Coronary artery (tissue), 2 donors: Measurements from ENCODE around the gene CAPS.
A peak's percentile ranks its signal among the peaks of the same experiment; 100 is the strongest.

ENCODE experiments used
- DNase-seq: peaks from one replicate; pipeline ENCODE4 v3.0.0-alpha.2; 2017; ENCODE audit warnings: low spot score
- H3K27ac ChIP-seq, 2 donors: fragments of 200-600 bp; sonication (generic); one replicate each; pipeline ENCODE4 v1.5.1; 2016 to 2019
- H3K4me3 ChIP-seq: fragments of 200-600 bp; sonication (generic); 2 replicates; pipeline ENCODE4 v1.5.1; 2016; ENCODE audit warnings: mild to moderate bottlenecking, moderate library complexity
- TF ChIP-seq, protein P1 (sequence below): fragments of 200-600 bp; sonication (generic); IDR thresholded peaks from one replicate; pipeline ENCODE4 v1.5.1; 2019; ENCODE audit warnings: antibody characterized with exemption

The CAPS gene

DNA sequence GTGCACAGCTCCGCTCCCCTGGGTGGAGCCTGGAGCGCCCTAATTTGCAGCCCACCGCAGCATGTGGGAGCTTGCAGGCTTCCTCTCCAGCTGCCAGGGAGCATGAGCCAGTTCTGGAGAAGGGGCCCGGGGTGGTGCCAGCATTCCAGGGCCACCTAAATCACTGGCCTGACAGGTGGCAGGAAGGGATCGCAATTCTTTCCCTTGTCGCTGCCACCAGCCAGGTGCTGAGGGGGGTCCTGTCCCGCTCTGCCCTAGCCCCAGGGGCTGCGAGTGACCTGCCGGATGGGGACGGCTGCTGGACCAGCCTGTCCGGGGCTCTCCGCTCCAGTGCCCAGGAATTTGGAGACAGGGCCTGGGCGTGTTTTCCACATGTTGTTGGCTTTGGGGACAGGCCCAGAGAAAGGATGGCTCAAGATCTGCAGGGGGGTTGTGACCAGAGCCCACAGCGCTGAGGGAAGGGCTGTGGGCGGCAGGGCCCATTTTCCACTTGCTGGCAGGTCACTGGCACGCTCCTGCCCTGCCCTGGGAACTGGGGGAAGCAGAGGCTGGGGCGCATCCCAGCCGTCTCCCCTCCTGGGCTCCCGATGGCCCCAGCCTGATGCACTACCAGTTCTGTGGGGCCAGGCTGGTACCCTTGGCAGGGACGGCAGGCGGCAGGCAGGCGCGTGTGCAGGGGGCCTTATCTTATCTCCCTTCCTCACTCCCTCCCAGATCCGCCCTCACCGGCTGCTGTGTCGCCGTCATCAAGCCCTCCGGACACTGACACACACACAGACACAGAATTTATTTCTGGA is 19.9 kb upstream of the CAPS start:
- DNase-seq, result no peak
- Histone ChIP-seq H3K27ac (peak overlapping the region in 1 of 2 donors; percentile 54), H3K4me3 (peak overlapping the region; percentile 7)
- TF ChIP-seq, protein P1, sequence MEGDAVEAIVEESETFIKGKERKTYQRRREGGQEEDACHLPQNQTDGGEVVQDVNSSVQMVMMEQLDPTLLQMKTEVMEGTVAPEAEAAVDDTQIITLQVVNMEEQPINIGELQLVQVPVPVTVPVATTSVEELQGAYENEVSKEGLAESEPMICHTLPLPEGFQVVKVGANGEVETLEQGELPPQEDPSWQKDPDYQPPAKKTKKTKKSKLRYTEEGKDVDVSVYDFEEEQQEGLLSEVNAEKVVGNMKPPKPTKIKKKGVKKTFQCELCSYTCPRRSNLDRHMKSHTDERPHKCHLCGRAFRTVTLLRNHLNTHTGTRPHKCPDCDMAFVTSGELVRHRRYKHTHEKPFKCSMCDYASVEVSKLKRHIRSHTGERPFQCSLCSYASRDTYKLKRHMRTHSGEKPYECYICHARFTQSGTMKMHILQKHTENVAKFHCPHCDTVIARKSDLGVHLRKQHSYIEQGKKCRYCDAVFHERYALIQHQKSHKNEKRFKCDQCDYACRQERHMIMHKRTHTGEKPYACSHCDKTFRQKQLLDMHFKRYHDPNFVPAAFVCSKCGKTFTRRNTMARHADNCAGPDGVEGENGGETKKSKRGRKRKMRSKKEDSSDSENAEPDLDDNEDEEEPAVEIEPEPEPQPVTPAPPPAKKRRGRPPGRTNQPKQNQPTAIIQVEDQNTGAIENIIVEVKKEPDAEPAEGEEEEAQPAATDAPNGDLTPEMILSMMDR, result no peak

DNA sequence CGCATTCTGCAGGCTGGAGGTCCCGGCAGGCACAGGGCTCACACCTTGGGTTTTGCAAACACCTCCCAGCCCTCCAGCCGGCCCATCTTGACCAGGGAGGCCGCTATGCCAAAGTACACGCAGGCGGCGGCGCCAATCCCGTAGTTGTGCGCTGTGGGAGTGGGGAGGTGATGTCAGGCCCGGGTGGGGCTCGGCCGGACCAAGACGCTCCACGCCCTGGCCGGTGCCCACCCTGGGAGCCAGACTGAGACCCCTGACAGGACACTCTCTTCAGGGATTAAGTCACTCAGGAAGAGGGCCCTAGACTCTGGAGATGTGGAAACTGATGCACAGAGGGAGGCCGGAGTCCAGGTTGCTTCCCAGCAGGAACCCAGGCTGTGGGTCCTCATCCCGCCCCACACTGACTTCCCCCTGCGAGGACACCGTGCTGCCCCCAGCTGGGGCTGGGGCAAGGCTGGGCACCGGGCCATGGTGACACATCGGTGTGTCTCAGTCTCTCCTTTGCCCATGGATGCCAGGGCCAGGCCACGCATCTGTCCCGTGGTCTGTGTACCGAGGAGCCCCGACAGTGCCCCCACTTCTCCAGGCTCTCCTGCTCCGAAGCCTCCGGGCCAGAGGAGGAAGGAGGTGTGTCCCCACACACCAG is 19.2 kb upstream of the CAPS start:
- TF ChIP-seq, protein P1, result no peak
- DNase-seq, result no peak
- Histone ChIP-seq H3K27ac (peak overlapping the region in 1 of 2 donors; percentile 54), H3K4me3 (no peak overlapping the region)

DNA sequence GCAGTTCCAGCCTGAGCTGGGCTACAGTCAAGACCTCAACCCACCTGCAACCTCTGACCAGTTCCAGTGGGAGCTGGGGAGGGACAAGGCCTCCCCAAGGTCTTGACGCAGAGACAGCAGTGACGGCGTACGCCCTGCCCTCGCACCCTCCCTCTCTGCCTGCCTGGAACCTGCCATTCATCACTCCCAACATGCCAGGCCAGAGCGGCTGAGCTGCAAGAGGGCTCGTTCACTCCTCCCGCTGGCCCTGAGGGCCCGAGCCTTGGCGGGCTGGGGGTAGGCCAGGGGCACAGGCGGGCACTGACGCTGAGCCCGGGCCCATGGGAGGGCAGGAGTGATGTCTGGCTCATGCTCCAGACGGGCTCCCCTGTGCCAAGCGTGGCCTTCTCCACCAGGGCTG is 18.6 kb upstream of the CAPS start:
- H3K27ac ChIP-seq, result no peak overlapping the region
- TF ChIP-seq, protein P1, result no peak
- DNase-seq, result no peak
- no peak overlapping the region for H3K4me3 ChIP-seq

DNA sequence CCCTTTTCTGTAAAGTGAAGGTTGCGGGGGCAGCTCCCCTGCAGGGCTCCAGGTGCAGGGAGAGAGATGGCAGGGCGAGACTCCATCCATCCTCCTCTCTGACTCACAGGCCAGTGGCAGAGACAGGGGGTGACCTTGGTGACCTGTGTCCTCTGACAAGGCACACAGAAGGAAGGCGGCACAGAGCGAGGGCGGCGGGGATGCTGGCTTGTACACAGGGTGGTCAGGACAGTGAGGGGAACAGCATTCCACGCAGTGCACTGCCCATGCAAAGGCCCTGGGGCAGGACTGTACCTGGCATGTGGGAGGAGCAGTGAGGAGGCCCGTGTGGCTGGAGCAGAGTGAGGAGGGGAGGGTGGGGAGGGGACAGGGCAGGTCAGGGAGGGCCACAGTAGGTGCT is 18.2 kb upstream of the CAPS start:
- TF ChIP-seq, protein P1, result no peak
- DNase-seq, result no peak
- Histone ChIP-seq H3K4me3 (no peak overlapping the region), H3K27ac (no peak overlapping the region)

DNA sequence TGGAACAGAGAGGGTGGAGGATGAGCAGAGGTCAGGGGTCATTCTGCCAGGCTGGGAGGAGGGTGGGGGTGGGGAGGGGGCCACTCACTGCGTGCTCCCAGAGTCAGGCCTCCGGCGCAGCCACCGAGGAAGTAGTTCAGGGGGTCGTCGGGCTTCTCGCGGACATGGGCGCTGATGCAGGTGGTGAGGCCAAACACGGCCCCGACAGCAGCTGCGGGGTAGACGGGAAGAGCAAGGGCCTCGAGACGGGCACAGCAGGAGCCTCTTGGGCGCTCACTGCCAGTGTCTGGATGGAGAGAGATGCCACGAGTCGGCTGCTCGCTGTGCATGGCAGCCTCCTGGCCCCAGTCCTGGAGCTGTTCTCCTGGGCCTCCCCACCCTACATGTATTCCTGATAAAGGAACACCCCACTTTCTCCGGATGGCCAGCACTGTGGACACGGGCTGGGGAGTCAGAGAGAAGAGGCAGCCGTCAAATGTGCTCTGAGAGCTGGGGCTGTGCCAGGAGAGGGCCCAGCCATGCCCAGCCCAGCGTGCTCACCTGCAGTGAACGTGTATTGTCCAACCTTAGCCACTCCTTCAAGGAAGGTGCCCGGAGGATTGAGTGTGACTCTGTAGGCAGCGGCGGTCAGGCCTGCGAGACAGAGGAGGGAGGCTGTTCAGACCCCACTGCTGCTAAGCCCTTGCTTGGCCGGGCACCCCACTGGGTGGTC is 17.5 kb upstream of the CAPS start:
- no peak for DNase-seq
- no peak overlapping the region for H3K27ac ChIP-seq
- no peak overlapping the region for H3K4me3 ChIP-seq
- TF ChIP-seq, protein P1, result no peak

DNA sequence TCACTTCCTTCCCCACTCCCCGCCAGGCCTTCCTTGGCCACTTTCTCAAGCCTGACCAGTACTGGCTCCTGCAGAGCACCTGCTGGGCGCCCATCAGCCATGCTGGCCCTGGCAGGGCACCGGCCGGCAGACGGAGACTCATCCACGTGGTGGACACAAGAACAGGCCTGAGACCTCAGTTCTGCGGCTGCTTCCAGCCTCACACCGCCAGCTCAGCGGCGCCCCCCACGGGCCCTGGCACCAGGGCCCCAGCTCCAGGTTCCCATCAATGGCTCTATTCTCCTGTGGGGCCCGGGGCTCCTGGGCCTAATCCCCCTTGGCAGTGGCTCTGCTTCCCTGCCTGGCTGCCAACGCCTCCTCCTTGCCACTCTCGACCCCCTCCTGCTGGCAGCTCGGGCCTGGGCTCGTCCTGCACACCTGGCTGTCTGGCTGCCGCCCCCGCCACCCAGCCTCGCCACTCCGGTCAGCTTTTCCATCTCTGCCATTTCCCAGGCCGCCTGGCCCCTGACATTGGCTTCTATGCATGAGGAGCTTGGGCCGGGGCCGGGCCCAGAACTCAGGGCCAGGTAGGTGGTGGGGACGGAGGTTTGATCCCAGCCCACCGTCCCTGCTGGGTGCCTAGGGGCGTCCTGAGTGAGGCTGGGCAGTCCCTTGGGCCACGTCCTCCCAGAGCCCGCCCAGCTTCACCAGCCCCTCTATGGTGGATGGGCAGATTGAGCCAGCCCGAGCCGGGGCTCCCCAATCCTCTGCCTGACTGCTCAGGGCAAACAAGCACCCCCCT is 16.7 kb upstream of the CAPS start:
- Histone ChIP-seq H3K27ac (no peak overlapping the region), H3K4me3 (no peak overlapping the region)
- TF ChIP-seq, protein P1, result no peak
- no peak for DNase-seq
